Kidney epithelial cell (primary cell): ENCODE data around the gene NDUFA1. TPM values are rescaled to one million over a fixed set of nuclear protein-coding genes. Genes with fewer than 3 reads are reported as not detected.

Experiments
- total RNA-seq: library from RNA; depleted of rRNA; stranded (reverse); fragments of >200 nt; gene quantifications from 2 replicates; pipeline ENCODE4 v1.2.3, GENCODE V29; 2015

The NDUFA1 gene
- total RNA-seq, 1 donor from 2014 or later = 60.8 TPM

Other genes with a start within 250 kb of the NDUFA1 start
- gene SEPTIN6, start 178.7 kb upstream of the NDUFA1 start, total RNA-seq = 30.2 and 32.0 TPM in 2 replicates
- not detected in 2 replicates for gene SOWAHD, start 113.2 kb upstream of the NDUFA1 start, total RNA-seq
- gene RPL39, start 80.2 kb upstream of the NDUFA1 start, total RNA-seq = 7,088 and 9,048 TPM in 2 replicates
- 3.9 and 4.7 TPM in 2 replicates for gene UPF3B, start 18.9 kb upstream of the NDUFA1 start, total RNA-seq
- gene RNF113A, start 99 bp upstream of the NDUFA1 start, total RNA-seq = 22.0 and 25.1 TPM in 2 replicates
- gene AKAP14, start 24.1 kb downstream of the NDUFA1 start, total RNA-seq = not detected in 2 replicates
- 4.9 and 6.1 TPM in 2 replicates for gene NKAP, start 71.9 kb downstream of the NDUFA1 start, total RNA-seq
- gene RHOXF2B, start 205.9 kb downstream of the NDUFA1 start, total RNA-seq = not detected in 2 replicates
- gene RHOXF1, start 244.1 kb downstream of the NDUFA1 start, total RNA-seq = not detected in 2 replicates